HEK293T (cell line): ENCODE data around the gene ZNF469.

ENCODE experiments used
- FOXA1 ChIP-seq: fragments of 450-650 bp; IDR thresholded peaks from 2 replicates; pipeline ENCODE4 v1.6.1; 2016; ENCODE audit warnings: mild to moderate bottlenecking
- HDGF ChIP-seq: fragments of 450-650 bp; IDR thresholded peaks from 2 replicates; pipeline ENCODE4 v1.6.1; 2017; ENCODE audit warnings: antibody characterized with exemption, borderline replicate concordance
- NFRKB ChIP-seq: fragments of 450-650 bp; IDR thresholded peaks from 2 replicates; pipeline ENCODE4 v1.6.1; 2016; ENCODE audit warnings: mild to moderate bottlenecking, moderate library complexity
- SUZ12 ChIP-seq: fragments of 450-650 bp; IDR thresholded peaks from 2 replicates; pipeline ENCODE4 v1.6.1; 2016; ENCODE audit warnings: mild to moderate bottlenecking
- TARDBP ChIP-seq: fragments of 450-650 bp; IDR thresholded peaks from 2 replicates; pipeline ENCODE4 v1.6.1; 2016

- TF ChIP-seq NFRKB, result no peak
- TF ChIP-seq TARDBP, result no peak
- no peak for TF ChIP-seq SUZ12
- TF ChIP-seq FOXA1, result no peak
- no peak for TF ChIP-seq HDGF
Measured at GRCh38 chr16:88391144-88391850, 8.5 kb downstream of the ZNF469 start.
